ENCODE measurements around the gene NFASC. TPM values are rescaled to one million over a fixed set of nuclear protein-coding genes. Genes with fewer than 3 reads are reported as not detected.

Gene NFASC
- total RNA-seq, 1 donor from 2014 or later, result 10.5 TPM

Other genes starting within 250 kb of the NFASC start
- 1.5 TPM for gene LRRN2, start 185.1 kb upstream of the NFASC start, total RNA-seq
- gene CNTN2, start 172.3 kb downstream of the NFASC start, total RNA-seq, result 0.51 TPM
- 2.5 TPM for gene TMEM81, start 213.6 kb downstream of the NFASC start, total RNA-seq

Measured in Right ventricle myocardium inferior (tissue), 1 donor.